ENCODE measurements around the gene EPN3.

DNA sequence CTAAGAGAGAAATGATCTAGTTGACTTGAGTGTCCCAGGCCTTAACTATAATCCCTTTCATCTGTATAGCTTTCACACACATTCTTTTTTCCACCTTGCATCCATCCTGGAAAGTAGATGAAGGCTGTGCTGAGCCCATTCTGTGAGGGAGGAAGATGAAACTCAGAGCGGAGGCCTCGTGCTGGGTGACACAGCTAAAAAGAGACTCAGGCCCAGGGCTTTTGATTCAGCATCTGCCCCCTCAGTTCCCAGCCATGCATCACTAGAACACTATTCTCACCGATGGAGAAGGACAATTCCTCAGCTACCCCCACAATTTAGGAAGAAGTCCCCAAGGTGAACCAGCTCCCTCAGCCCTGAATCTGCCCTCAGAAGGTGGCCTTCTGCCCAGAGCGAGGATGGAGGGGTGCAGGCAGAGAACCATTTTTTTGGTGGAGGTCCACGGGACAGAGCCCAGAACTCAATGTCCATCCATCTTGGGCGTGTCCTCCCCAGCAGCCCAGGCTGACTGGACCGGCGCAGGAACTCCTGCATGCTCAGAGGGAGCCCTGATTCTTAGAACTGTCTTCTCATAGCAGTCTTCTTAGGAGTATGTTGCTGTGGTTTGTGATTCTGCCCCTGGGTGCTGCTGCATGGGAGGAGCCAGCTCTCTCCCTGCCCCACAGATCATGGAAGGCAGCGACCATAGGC is 30.1 kb upstream of the EPN3 start:
- TF ChIP-seq, protein P1, sequence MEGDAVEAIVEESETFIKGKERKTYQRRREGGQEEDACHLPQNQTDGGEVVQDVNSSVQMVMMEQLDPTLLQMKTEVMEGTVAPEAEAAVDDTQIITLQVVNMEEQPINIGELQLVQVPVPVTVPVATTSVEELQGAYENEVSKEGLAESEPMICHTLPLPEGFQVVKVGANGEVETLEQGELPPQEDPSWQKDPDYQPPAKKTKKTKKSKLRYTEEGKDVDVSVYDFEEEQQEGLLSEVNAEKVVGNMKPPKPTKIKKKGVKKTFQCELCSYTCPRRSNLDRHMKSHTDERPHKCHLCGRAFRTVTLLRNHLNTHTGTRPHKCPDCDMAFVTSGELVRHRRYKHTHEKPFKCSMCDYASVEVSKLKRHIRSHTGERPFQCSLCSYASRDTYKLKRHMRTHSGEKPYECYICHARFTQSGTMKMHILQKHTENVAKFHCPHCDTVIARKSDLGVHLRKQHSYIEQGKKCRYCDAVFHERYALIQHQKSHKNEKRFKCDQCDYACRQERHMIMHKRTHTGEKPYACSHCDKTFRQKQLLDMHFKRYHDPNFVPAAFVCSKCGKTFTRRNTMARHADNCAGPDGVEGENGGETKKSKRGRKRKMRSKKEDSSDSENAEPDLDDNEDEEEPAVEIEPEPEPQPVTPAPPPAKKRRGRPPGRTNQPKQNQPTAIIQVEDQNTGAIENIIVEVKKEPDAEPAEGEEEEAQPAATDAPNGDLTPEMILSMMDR (IDR thresholded peaks at IDR 0.05), result no peak
- TF ChIP-seq POLR2A (IDR thresholded peaks at IDR 0.05), result no peak
